GM12891 (cell line): ENCODE results near the gene USP34.

Source experiments
- DNase-seq: peaks from one replicate; pipeline ENCODE4 v3.0.0; 2011; ENCODE audit warnings: low spot score; ENCODE audit not compliant: insufficient read length
- FAIRE-seq: peaks from 2 replicates; lab custom pipeline; 2011; peaks lifted over from hg19 to GRCh38; lab: Jason Lieb, UNC
- PAX5 ChIP-seq: IDR thresholded peaks from 2 replicates; pipeline ENCODE4 v1.6.1; 2011; ENCODE audit warnings: low read length, moderate library complexity, mild to moderate bottlenecking; ENCODE audit not compliant: insufficient read depth, severe bottlenecking
- POLR2A ChIP-seq: IDR thresholded peaks from 2 replicates; pipeline ENCODE4 v1.6.1; 2011; ENCODE audit warnings: low read depth, low read length, control low read depth
- POLR2AphosphoS5 ChIP-seq: IDR thresholded peaks from 2 replicates; pipeline ENCODE4 v1.6.1; 2011; ENCODE audit warnings: low read depth, low read length, control low read depth
- POU2F2 ChIP-seq: IDR thresholded peaks from 2 replicates; pipeline ENCODE4 v1.6.1; 2011; ENCODE audit warnings: low read depth, mild to moderate bottlenecking, control low read depth, low read length, moderate library complexity
- SPI1 ChIP-seq: IDR thresholded peaks from 2 replicates; pipeline ENCODE4 v1.6.1; 2011; ENCODE audit warnings: low read depth, low read length, control low read depth
- TAF1 ChIP-seq: IDR thresholded peaks from 2 replicates; pipeline ENCODE4 v1.6.1; 2011; ENCODE audit warnings: low read depth, low read length, control low read depth

USP34 gene

GRCh38 chr2:61328707-61329251 lies 142.1 kb downstream of the USP34 start:
- FAIRE-seq (no peak), DNase-seq (no peak)
- TF ChIP-seq PAX5: no peak
- no peak for TF ChIP-seq SPI1
- TF ChIP-seq TAF1: no peak
- TF ChIP-seq POLR2A: no peak
- no peak for TF ChIP-seq POLR2AphosphoS5
- no peak for TF ChIP-seq POU2F2

GRCh38 chr2:61327173-61327572 lies 143.7 kb downstream of the USP34 start:
- DNase-seq: no peak
- peak; percentile 38 for FAIRE-seq
- no peak for TF ChIP-seq POLR2A
- no peak for TF ChIP-seq SPI1
- no peak for TF ChIP-seq POLR2AphosphoS5
- TF ChIP-seq POU2F2: no peak
- TF ChIP-seq TAF1: no peak
- TF ChIP-seq PAX5: no peak

GRCh38 chr2:61326423-61326822 lies 144.5 kb downstream of the USP34 start:
- no peak for FAIRE-seq
- no peak for TF ChIP-seq POLR2AphosphoS5
- TF ChIP-seq PAX5: no peak
- no peak for TF ChIP-seq SPI1
- TF ChIP-seq POLR2A: no peak
- no peak for TF ChIP-seq TAF1
- no peak for TF ChIP-seq POU2F2

DNA sequence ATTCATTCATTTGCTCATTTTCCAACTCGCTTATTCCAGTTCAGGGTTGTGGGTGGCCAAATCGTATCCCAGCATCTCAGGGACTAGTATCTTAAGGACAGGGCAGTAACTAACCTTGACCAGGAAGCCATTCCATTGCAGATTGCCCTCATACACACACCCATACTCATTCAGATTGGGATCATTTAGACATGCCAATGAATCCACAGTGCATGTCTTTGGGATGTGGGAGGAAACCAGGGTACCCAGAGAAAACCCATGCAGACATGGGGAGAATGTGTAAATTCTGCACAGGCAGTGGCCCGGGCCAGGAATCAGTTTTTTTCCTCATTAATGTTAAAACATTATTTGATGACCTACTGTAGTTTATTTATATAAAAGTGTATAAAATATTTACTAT lies 150.7 kb downstream of the USP34 start:
- TF ChIP-seq POLR2A: no peak
- no peak for TF ChIP-seq TAF1
- TF ChIP-seq POU2F2: no peak
- TF ChIP-seq POLR2AphosphoS5: no peak
- TF ChIP-seq PAX5: no peak
- no peak for TF ChIP-seq SPI1
- FAIRE-seq: no peak
- DNase-seq: no peak

More at GRCh38 chr2:61326423-61326822, 144.5 kb downstream of the USP34 start:
- no peak for DNase-seq

GRCh38 chr2:61318553-61318952 lies 152.3 kb downstream of the USP34 start:
- FAIRE-seq: no peak
- TF ChIP-seq POLR2AphosphoS5 (no peak), TAF1 (no peak), SPI1 (no peak), POU2F2 (no peak), POLR2A (no peak), PAX5 (no peak)
- no peak for DNase-seq

- no peak for DNase-seq
- no peak for FAIRE-seq
Observed at GRCh38 chr2:61295981-61296380, 174.9 kb downstream of the USP34 start.

GRCh38 chr2:61291851-61292575 lies 178.9 kb downstream of the USP34 start:
- no peak for DNase-seq
- no peak for TF ChIP-seq PAX5
- TF ChIP-seq POLR2AphosphoS5: no peak
- TF ChIP-seq POLR2A: no peak
- no peak for TF ChIP-seq TAF1
- TF ChIP-seq POU2F2: no peak
- TF ChIP-seq SPI1: no peak
- no peak for FAIRE-seq

More at GRCh38 chr2:61295981-61296380, 174.9 kb downstream of the USP34 start:
- TF ChIP-seq TAF1 (no peak), SPI1 (no peak), PAX5 (no peak), POLR2AphosphoS5 (no peak), POLR2A (no peak), POU2F2 (no peak)

DNA sequence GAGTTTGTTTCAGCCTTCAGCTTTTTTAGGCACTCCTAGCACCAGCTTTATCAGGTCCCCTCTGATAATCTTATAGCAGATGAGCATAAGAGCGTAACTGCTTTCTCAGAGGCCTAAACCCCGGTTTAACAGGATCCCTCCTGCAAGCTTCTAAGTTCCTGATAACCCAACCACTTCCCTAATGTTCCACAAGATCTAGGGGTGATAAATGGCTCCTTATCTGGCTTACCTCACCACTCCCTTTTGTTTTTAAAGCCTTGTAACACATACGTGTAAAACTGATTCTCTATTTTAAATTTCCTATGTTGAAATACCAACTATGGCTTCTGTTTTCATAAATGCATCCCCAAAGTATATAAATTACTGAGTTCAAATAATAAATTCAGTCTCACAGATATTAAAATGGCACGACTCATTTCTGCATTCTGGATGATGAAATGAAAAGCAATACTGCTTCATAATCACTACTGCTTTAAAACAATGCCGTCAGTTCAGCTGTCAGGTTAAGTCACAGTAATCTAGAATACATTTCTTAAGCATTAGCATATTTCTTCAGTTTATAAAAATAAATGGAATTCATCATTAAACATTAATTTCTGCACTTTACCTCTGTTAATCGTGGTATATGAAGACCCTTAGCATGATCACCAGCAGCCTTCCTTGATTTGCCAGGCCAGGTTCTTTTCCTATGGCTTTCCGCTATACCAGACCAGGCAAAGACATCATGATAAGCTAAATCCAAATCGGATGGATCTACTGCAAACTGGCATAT lies 182.6 kb downstream of the USP34 start:
- no peak for TF ChIP-seq PAX5
- no peak for TF ChIP-seq POLR2A
- no peak for TF ChIP-seq POU2F2
- TF ChIP-seq POLR2AphosphoS5: no peak
- no peak for TF ChIP-seq SPI1
- no peak for TF ChIP-seq TAF1
- DNase-seq (no peak), FAIRE-seq (peak; percentile 40)

DNA sequence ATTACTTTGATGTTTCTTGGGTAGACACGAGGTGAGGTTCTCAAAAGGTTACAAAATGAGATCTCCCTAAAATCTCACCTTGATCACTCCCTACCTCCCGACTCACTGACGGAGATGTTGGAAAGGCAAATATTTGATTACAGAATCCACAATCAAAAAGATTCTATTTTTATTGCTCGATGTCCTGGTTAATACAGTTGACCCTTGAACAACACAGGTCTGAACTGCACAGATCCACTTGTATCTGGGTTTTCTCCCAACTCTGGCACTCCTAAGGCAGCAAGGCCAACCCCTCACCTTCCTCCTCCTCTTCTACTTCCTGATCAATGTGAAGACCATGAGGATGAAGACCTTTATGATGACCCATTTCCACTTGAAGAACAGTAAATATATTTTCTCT lies 183.6 kb downstream of the USP34 start:
- TF ChIP-seq SPI1: no peak
- TF ChIP-seq PAX5: no peak
- TF ChIP-seq POLR2AphosphoS5: no peak
- no peak for TF ChIP-seq POU2F2
- no peak for TF ChIP-seq POLR2A
- no peak for TF ChIP-seq TAF1
- no peak for DNase-seq
- no peak for FAIRE-seq
